Measurements from ENCODE around the gene LARGE1. TPM values are rescaled to one million over a fixed set of nuclear protein-coding genes. Genes with fewer than 3 reads are reported as not detected.

Gene LARGE1
- total and polyA plus RNA-seq, 9 of the 15 experiments (the other 6 are each of a cell fraction or from before 2014, with no cell fraction given): 0.01 to 0.66 (median 0.14) TPM; not detected in 2

- no TSS peak for BruUV-seq (replicated peaks)
- intact Hi-C loops (cut with micrococcal nuclease): no loop called here
- no peak overlapping the region for H3K9ac ChIP-seq (ENCODE audit: insufficient read depth in 1 of 2, low read depth in 2 of 2, low read length in 2 of 2)
- no peaks in the 10 kb centered on the region for H3K27me3 ChIP-seq (ENCODE audit: control insufficient read depth in 2 of 2, insufficient read depth in 2 of 2, low read length in 2 of 2)
- no peaks in the 10 kb centered on the region for H3K9me3 ChIP-seq (replicated peaks; ENCODE audit: control insufficient read depth, insufficient read depth, low read depth, low read length)
- no peaks in the 10 kb centered on the region for H3K4me1 ChIP-seq (replicated peaks in 1 of 2; ENCODE audit: control insufficient read depth in 2 of 2, insufficient read depth in 2 of 2, low read length in 2 of 2)
- CTCF ChIA-PET (ENCODE audit: low intra/inter-chr PET ratio): no interaction called here
- H4K20me1 ChIP-seq (replicated peaks; ENCODE audit: control insufficient read depth, insufficient read depth, low read length): no peaks in the 10 kb centered on the region
- POLR2A ChIA-PET: no interaction called here
- H3K4me2 ChIP-seq (ENCODE audit: insufficient read depth, low read length): no peak overlapping the region
- no peak overlapping the region for H2AFZ ChIP-seq (ENCODE audit: low read depth, low read length)
- no peaks in the 10 kb centered on the region for H3K9me1 ChIP-seq (ENCODE audit: control insufficient read depth, insufficient read depth, low read length)
- TF ChIP-seq EHMT2 (IDR thresholded peaks at IDR 0.05) (no peak), PBX2 (CRISPR knock-in tag; IDR thresholded peaks at IDR 0.05; ENCODE audit: low read depth) (no peak), PBX2 (tag; conservative IDR thresholded peaks at IDR 0.05; ENCODE audit: low read depth) (0 out of 2 replicates have a peak, but pooled peaks have one; percentile 32)
- DNase-seq (ENCODE audit: extremely low read depth in 1 of 4, low spot score in 3 of 4) (no peak), FAIRE-seq (no peak), ATAC-seq (no peak)
- no peak overlapping the region for H3K4me3 ChIP-seq
- no peaks in the 10 kb centered on the region for H3K36me3 ChIP-seq (ENCODE audit: control insufficient read depth, insufficient read depth, low read length)
- no peaks in the 10 kb centered on the region for H3K79me2 ChIP-seq (ENCODE audit: control insufficient read depth, insufficient read depth, low read length)
- H3K27ac ChIP-seq (ENCODE audit: extremely low read depth, low read depth, low read length): no peak overlapping the region
- WGBS (ENCODE audit: insufficient coverage, low coverage, missing lambda C conversion rate): 2% methylated on average over 7 of the region's 8 CpGs
- in situ Hi-C loops (cut with MboI): no loop called here
Observed at GRCh38 chr22:33382436-33382835, 537.8 kb downstream of the LARGE1 start.

Measured in K562 (cell line).